ENCODE measurements around the gene EPAS1.
"Not testable (repeated sequence)": the region's sequence is repeated elsewhere in the genome, so short reads cannot be mapped to it uniquely, and the experiment has no call there.

Gene EPAS1

GRCh38 chr2:46386763-46387162, 89.6 kb downstream of the EPAS1 start:
- no peak for DNase-seq

GRCh38 chr2:46387292-46387691, 90.1 kb downstream of the EPAS1 start:
- DNase-seq = no peak

GRCh38 chr2:46387886-46388515, 90.8 kb downstream of the EPAS1 start:
- no peak for DNase-seq

- no peak for DNase-seq
Observed at GRCh38 chr2:46388881-46389280, 91.7 kb downstream of the EPAS1 start.

- no peak for DNase-seq
Observed at GRCh38 chr2:46389417-46389916, 92.3 kb downstream of the EPAS1 start.

- no peak for DNase-seq
Observed at GRCh38 chr2:46390036-46390435, 92.8 kb downstream of the EPAS1 start.

- no peak for DNase-seq
Observed at GRCh38 chr2:46390901-46391395, 93.7 kb downstream of the EPAS1 start.

- no peak for DNase-seq
Observed at GRCh38 chr2:46392561-46393346, 95.5 kb downstream of the EPAS1 start.

- DNase-seq = no peak
Observed at GRCh38 chr2:46393347-46393820, 96.2 kb downstream of the EPAS1 start.

GRCh38 chr2:46393865-46394264, 96.7 kb downstream of the EPAS1 start:
- DNase-seq = no peak

GRCh38 chr2:46394649-46395510, 97.7 kb downstream of the EPAS1 start:
- DNase-seq = peak; percentile 46

- not testable (repeated sequence) for DNase-seq
Observed at GRCh38 chr2:46395730-46396129, 98.5 kb downstream of the EPAS1 start.

GRCh38 chr2:46400016-46400415, 102.8 kb downstream of the EPAS1 start:
- no peak for DNase-seq

- no peak for DNase-seq
Observed at GRCh38 chr2:46402874-46403273, 105.7 kb downstream of the EPAS1 start.

- DNase-seq = no peak
Observed at GRCh38 chr2:46404181-46404759, 107.1 kb downstream of the EPAS1 start.

GRCh38 chr2:46407852-46408455, 110.7 kb downstream of the EPAS1 start:
- no peak for DNase-seq

- DNase-seq = no peak
Observed at GRCh38 chr2:46409756-46410155, 112.5 kb downstream of the EPAS1 start.

GRCh38 chr2:46410273-46411244, 113.4 kb downstream of the EPAS1 start:
- no peak for DNase-seq

GRCh38 chr2:46411245-46411641, 114.0 kb downstream of the EPAS1 start:
- DNase-seq = no peak

GRCh38 chr2:46411985-46412384, 114.8 kb downstream of the EPAS1 start:
- DNase-seq = no peak

- no peak for DNase-seq
Observed at GRCh38 chr2:46413111-46413510, 115.9 kb downstream of the EPAS1 start.
